ENCODE results near the gene PFKFB3.
"Not testable (repeated sequence)": the region's sequence is repeated elsewhere in the genome, so short reads cannot be mapped to it uniquely, and the experiment has no call there.

PFKFB3 gene

DNA sequence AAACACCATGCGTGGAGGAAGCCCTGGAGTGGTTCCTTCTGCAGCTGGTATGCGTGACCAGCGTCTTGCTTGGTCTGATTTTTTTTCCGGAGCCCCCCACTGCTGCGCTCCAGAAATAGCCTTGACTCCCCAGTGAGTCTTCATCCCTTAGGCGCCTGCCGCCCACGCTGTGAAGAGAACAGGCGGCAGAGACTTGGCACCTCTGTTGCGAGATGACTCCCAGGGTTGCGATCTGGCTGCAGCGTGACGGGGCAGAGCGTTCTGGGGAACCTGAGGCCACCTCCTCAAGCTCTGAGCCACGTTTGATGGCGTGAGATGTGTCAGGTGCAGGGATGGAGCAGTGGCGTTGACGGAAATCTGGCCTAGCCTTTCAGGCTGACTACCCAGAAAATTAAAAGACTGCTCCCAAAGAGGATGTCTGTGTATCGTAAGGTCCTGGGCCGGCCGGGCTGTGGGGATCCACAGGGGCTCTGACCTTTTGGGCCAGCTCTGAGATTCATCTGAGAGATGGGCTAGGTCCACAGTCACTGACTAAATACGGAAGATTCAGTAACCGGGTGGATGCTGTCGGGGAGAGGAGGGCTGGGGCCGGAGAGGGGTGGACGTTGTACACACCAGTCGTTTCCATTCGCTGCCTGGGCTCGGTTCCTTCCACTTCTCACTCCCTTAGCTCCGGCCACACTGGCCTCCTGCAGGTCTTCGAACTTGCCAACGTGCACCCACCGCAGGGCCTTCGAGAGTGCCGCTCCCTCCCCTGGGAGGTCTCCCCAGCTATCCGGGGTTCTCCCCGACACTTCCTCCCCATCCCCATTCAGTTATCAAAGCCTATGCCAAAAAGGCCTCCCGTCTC, 33.8 kb downstream of the PFKFB3 start:
- no peak for DNase-seq (ENCODE audit: low spot score)

DNA sequence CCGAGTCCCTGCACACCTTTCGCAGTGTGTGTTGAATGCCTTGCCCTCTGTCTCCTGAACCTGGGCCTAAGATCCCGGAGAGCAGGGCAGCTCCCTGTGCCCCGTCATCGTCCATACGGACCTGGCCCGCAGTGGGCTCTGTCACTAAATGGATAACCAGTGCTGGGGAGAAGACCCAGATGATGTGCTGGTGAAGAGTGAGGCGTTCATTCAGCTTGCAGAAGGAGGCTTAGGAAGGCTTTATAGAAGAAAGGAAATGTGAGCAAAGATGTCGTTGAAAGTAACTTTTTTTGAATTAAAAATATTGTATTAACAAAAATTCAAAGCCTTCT, 34.4 kb downstream of the PFKFB3 start:
- DNase-seq (ENCODE audit: low spot score), result no peak

DNA sequence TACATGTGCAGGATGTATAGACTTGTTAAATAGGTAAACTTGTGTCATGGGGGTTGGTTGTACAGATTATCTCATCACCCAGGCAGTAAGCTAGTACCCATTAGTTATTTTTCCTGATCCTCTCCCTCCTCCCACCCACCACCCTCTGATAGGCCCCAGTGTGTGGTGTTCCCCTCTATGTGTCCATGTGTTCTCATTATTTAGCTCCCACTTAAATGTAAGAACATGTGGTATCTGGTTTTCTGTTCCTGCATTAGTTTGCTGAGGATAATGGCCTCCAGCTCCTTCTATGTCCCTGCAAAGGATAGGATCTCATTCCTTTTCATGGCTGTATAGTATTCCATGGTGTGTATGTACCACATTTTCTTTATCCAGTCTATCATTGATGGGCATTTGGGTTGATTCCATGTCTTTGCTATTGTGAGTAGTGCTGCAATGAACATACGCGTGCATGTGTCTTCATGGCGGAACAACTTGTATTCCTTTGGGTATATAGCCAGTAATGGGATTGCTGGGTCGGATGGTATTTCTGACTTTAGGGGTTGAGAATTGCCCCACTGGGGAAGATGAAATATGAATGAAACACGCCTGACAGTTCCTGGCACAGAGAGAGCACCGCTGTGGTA, 36.0 kb downstream of the PFKFB3 start:
- not testable (repeated sequence) for DNase-seq (ENCODE audit: low spot score)

DNA sequence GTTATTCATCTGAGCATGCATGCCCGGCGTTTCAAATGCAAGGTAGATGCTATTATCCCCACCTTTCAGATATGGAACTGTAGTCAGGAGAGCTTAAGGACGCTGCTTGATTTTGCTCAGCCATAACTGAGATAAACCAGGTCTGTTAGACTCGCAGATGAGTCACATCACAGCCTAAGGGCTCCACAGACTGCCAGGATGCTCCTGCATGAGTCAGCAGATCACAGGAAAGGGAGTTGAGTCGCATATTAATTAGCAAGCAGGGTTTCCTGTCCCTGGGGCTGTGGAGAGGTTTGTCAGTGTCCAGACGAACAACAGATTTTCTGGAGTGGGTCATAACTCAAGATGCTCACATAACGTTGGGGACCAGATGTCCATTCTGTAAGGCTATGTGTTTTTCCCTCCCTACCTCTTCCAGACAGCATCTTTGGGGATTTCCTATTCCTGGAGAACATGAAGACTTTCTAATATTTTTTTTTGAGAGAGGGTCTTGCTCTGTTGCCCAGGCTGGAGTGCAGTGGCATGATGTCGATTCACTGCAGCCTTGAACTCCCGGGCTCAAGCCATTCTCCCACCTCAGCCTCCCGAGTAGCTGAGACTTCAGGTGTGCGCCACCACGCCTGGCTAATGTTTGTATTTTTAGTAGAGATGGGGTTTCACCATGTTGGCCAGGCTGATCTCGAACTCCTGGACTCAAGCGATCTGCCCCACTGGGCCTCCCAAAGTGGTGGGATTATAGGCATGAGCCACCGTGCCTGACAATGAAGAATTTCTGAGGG, 36.7 kb downstream of the PFKFB3 start:
- no peak for DNase-seq (ENCODE audit: low spot score)

DNA sequence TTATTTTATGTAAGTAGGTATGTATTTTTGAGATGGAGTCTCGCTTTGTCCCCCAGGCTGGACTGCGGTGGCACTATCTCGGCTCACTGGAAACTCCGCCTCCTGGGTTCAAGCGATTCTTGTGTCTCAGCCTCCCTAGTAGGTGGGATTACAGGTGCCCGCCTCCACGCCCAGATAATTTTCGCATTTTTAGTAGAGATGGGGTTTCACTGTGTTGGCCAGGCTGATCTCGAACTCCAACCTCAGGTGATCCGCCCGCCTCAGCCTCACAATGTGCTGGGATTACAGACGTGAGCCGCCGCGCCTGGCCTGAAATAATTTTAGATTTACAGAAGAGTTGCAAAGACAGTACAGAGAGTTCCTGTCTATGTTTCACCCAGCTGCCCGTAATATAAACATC, 37.5 kb downstream of the PFKFB3 start:
- no peak for DNase-seq (ENCODE audit: low spot score)

DNA sequence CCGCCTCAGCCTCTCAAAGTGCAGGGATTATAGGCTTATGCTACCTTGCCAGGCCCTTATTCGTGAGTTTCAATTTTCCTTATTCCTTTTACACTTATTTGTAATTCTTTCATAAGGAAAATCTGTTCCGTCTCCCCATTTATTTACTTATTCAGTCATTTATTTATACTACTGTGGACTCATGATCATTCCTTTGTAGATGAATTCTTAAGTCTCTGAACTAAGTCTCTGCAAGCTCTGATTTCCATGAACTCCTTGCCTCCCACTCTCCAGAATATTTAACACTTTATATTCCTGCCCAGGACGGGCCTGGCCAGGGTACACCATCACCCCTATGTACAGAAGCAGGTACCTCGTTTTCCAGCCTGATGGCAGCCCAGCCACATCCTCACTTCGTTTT, 39.4 kb downstream of the PFKFB3 start:
- no peak for DNase-seq (ENCODE audit: low spot score)

DNA sequence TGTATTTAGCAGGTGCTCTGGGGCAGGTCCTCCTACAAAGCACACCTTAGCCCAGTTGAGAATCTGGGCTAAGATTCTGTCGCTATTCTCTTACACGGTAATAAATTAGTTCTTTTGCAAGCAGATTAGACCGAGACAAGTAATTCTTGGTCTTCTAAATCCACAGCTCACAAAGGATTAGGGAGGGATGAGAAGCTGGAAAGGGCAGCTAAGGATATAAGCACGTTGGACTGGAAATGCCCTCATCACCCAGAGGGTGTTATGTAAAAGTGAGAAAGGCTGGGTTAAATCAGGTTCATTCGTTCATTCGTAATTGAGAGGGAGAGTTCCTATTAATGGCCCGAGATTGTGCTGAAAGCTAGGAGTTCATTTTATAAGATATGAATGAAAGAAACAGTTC, 41.8 kb downstream of the PFKFB3 start:
- DNase-seq (ENCODE audit: low spot score), result no peak

DNA sequence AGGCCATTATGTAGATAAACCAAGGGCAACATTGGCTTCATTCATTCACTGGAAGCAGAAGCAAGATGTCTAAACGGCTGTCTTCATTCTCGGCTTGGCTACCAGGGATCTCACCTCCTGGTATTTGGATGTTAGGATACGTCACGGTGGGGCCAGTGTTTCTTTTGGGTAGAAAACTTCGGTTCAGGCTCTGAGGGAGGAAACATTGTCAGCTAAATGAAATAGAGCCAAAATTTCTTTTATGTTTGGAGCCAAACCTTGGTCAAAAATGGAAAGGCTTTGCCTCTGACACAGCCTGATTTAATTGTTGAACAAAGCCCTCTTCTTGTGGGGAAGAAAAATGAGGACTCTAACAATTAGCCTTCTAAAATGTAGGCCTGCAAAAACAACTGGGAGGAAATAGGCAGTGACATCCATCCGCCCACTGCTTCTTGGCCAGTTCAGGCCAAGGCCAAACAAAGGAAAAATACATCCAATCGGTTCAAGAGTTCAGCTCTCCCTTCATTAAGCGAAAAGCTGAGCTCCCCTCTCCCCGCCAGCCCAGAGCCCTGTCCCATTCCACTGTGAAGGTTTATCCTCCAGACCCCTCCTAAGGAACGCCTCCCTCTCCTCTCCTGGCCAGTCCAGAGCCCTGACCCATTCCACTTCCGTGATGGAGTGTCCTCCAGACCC, 44.4 kb downstream of the PFKFB3 start:
- no peak for DNase-seq (ENCODE audit: low spot score)

DNA sequence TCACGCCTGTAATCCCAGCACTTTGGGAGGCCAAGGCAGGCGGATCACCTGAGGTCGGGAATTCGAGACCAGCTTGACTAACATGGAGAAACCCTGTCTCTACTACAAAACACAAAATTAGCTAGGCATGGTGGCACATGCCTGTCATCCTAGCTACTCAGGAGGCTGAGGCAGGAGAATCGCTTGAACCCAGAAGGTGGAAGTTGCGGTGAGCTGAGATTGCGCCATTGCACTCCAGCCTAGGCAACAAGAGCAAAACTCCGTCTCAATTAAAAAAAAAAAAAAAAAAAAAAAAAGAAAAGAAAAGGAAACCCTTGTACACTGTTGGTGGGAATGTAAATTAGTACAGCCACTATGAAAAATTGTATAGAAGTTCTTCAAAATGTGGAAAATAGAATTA, 46.2 kb downstream of the PFKFB3 start:
- not testable (repeated sequence) for DNase-seq (ENCODE audit: low spot score)

DNA sequence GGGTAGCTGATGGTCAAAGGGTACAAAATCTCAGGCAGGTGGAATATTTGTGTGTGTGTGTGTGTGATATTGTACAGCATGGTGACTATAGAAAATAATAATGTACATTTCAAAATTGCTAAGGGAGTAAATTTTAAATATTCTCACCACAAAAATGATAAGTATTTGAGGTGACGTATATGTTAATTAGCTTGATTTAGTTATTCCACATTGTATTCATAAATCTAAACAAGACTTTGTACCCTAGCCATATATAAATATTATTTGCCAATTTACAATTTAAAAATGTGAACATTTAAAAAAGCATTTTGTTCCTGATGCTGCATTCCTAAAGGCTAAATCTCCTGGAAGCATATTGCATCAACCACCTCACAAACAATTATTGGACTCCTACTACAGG, 47.0 kb downstream of the PFKFB3 start:
- no peak for DNase-seq (ENCODE audit: low spot score)

DNA sequence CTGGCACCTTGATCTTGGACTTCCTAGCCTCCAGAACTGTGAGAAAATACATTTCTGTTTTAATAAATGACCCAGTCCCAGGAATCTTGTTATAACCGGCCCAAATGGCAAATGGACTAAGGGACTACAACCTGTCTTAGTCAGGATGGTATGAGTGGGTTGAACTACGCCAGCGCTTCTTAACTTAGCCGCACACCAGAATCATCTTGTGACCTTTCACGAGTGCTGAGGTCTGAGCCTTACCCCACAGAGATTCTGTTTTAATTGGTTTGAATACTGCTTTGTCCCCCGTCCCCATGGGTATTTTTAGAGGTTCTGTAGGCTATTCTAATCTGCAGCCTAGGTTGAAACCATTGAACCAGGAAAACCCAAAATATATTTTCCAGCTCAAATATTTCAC, 48.0 kb downstream of the PFKFB3 start:
- no peak for DNase-seq (ENCODE audit: low spot score)

DNA sequence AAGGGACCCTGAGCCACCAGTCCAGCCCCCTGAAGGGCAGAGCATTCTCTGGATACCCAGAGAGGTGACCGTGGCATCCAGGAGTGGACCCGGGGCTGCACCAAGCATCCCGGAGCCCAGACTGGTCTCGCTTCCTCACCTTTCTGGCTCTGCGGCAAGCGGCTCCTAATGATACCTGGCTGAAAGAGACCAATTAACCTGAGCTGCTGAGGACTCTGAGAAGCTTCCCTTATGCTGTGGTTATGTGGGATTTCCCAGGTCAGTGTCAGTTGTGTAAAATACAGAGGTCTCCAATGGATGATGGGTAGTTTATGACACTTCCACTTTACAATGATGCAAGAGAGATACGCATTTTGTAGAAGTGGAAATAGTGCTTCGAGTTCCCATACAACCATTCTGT, 51.5 kb downstream of the PFKFB3 start:
- no peak for DNase-seq (ENCODE audit: low spot score)

DNA sequence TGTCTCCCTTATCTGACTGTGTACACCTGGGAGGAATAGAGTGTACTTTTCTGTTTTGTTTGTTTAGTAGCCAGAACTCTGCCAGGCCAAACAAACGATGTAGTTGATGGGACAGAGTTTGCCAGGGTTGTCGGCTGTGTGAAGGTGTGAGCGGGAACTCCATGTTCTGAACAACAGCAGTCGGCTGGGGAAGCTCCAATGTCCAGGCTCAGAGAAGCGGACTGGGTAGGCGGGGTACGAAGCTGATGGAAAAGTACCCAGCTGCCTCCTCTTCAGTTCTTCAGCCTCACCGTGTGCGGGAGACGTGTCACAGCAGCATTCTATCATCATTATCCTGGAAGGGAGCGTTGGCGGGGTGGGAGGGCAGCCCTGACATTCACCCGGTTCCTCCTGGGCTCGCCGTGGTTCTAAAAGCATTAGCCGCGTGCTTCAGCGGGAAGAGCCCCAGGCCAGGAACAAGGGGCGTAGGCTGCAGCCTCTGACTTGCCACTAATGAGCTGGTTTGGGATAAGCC, 52.9 kb downstream of the PFKFB3 start:
- DNase-seq (ENCODE audit: low spot score), result no peak

DNA sequence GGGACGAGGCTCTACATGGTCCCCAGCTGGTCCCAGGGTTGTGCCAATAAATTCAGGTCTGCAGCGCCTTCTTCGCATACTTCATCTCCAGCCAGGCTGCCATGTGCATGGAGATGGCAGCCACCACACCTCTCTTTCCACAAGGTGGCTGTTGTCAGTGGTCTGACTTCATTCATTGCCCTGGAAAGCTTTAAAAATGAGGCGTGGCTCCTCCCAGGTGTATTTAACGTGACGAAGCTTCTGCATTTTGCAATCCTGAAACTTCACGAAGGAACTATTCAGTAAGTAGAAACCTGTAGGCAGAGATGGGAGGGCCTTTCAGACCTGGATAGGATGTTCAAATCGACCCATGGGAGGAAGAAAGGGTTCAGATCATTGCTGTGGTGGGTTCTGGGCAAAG, 53.7 kb downstream of the PFKFB3 start:
- no peak for DNase-seq (ENCODE audit: low spot score)

DNA sequence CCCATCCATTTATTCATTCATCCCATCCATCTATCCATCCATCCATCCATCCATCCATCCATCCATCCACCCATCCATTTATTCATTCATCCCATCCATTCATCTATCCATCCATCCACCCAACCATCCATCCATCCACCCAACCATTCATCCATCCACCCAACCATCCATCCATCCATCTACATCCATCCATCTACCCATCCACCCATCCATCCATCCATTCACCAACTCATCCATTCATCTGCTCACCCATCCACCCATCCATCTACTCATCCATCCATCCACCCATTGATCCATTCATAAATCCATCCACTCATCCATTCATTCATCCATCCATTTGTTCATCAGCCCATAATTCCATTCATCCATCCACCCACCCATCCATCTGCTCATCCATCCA, 56.4 kb downstream of the PFKFB3 start:
- no peak for DNase-seq (ENCODE audit: low spot score)

DNA sequence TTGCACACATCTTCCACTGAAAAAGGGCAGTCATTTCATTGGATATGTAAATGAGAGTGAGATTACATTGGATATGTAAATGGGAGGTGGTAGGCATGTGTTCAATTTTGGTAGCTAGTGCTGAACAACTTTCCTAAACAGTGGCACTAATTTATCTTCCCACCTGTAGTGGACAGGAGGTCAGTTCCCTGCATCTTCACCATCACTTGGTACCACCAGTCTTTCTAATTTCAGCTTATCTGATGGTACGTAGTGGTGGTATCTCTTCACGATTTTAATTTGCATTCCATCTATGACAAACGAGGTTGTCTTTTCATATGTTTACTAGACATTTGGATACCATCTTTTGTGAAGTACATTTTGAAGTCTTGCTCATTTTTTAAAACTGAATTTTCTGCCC, 58.1 kb downstream of the PFKFB3 start:
- DNase-seq (ENCODE audit: low spot score), result no peak

DNA sequence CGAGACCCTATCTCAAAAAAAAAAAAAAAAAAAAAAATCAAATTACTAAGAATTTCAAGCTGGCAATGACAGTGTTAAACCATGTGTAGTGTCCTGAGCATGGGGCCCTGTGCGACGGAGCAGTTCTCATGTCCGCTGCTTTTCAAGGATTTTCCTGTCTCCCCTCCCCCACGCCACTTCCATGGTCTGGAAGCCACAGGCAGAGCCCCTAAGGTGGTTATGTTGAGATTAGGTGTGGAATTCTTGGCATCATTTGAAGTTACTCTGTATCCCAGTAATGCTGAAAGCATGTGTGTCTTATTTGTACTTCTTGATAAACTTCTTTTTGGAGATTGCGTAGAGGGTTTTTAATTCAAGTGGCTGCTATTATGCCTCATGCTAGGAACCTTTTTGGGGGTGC, 65.2 kb downstream of the PFKFB3 start:
- no peak for DNase-seq (ENCODE audit: low spot score)

DNA sequence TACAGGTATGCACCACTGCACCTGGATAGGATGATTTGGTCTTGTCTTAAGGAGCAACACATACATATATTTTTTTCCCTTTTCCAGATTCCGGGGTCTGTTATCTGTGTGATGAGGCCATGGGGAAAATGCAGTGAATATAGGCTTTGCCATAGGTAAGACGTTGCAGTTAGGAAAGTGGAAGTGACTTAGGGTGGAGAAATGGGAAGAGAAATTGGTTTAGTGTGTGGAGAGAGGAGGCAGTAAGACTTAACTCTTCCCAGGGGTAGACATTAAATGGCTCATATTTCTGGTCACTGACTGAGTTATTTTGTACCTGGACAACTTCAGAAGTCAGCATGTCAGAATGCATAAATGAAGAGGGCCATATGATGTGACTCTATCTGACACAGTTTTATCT, 66.7 kb downstream of the PFKFB3 start:
- no peak for DNase-seq (ENCODE audit: low spot score)

DNA sequence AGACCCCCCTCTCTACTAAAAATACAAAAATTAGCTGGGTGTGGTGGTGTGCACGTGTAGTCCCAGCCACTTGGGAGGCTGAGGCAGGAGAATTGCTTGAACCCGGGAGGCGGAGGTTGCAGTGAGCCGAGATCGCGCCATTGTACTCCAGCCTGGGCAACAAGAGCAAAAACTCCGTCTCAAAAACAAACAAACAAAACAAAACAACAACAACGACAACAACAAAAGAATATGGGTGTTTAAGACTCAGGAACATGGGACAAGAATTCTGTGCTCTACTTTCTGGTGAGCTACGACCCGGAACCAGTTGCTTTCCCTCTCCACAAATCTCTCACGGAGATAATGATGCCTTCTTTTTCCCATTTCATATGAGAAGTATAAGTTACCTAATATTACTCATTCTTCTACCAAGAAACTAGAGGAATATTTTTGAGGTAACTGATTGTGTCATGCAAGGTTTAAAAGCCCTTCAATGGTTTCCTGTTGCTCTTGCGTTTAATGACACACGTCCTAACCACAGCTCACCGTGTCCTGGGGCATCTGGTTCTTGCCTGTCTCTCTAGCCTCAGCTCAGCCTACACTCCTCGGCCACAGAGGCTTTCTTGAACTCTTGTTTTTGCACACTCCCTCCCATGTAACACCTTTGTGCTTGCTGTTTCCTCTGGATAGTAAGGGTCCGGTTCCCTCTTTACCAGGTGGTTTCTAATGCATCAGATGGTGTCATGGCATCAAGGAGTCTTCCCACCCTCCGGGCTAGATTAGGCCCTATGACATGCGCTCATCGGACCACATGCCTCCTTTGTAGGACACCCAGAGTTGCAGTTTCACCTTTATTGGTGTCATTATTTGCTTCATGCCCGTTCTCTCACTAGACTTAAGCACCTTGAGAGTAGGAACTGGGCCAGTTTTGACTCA, 67.5 kb downstream of the PFKFB3 start:
- no peak for DNase-seq (ENCODE audit: low spot score)

DNA sequence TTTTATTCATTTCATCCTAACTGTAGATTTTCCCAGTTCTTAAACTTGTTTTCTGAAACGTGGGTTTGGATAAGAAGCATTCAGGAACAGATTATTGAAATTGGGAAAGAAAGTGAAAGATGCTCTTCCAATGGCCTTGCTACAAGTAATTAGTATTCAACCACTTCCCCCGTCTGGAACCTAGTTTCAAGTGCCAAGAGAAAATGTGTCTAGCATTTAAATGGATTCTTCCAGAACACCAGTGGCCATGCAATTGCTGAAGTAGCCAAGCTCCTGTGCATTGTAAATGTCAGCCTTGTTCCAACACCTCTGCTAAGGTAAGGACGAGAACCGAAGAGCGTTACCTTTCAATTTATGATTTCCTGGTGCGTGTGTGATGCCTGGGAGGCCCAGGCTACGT, 68.2 kb downstream of the PFKFB3 start:
- no peak for DNase-seq (ENCODE audit: low spot score)

DNA sequence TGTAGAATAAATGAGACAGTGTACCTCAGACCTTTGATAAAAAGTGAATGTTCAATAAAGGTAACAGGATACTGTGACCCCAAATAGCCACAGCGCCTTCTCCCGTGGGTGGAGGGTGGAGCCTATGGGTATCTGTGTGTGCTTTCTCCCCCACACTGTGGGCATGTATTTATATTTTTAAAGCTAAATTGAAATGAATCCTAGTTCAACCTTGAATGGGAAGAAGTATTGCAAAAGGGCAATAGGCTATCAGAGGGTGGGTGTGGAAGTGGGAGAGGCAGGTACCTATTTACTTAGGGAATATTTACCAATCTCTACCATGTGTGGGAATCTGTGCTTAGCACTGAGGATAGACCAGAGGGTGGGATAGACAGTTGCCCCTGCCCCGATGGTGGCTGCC, 68.9 kb downstream of the PFKFB3 start:
- no peak for DNase-seq (ENCODE audit: low spot score)
